HepG2 (cell line): ENCODE measurements around the gene MMP28. TPM values are rescaled to one million over a fixed set of nuclear protein-coding genes. Genes with fewer than 3 reads are reported as not detected.

Source experiments
- ATF3 ChIP-seq: sonication (generic); formaldehyde crosslinking; IDR thresholded peaks from 2 replicates; pipeline ENCODE4 v1.4.0; 2020; ENCODE audit warnings: missing genetic modification reagents
- ATF7-NPFF ChIP-seq: sonication (generic); formaldehyde crosslinking; IDR thresholded peaks from 2 replicates; pipeline ENCODE4 v1.8.1; 2023; ENCODE audit warnings: mild to moderate bottlenecking, low read depth, missing genetic modification reagents, moderate library complexity
- DMAP1 ChIP-seq: IDR thresholded peaks from 2 replicates; pipeline ENCODE4 v1.6.1; 2016
- ETV5 ChIP-seq: IDR thresholded peaks from 2 replicates; pipeline ENCODE4 v1.6.1; 2018; ENCODE audit warnings: missing biosample characterization, missing genetic modification reagents, inconsistent platforms, borderline replicate concordance
- GTF2F1 ChIP-seq: fragments of 150-350 bp; IDR thresholded peaks from 2 replicates; pipeline ENCODE4 v1.6.1; 2014; ENCODE audit warnings: low read length
- HMGXB3 ChIP-seq: sonication (generic); formaldehyde crosslinking; IDR thresholded peaks from 2 replicates; pipeline ENCODE4 v1.4.0; 2020; ENCODE audit warnings: missing genetic modification reagents, borderline replicate concordance
- NCOA1 ChIP-seq: sonication (generic); formaldehyde crosslinking; IDR thresholded peaks from 2 replicates; pipeline ENCODE4 v1.9.0; 2021; ENCODE audit warnings: missing genetic modification reagents
- PATZ1 ChIP-seq: sonication (generic); formaldehyde crosslinking; IDR thresholded peaks from 2 replicates; pipeline ENCODE4 v1.4.0; 2020; ENCODE audit warnings: missing genetic modification reagents
- RARA ChIP-seq: IDR thresholded peaks from 2 replicates; pipeline ENCODE4 v1.6.1; 2016; ENCODE audit warnings: missing genetic modification reagents, missing compliant biosample characterization
- RFX5 ChIP-seq: IDR thresholded peaks from 2 replicates; pipeline ENCODE4 v1.6.1; 2011; ENCODE audit warnings: low read depth, low read length, improper control_type of control experiment
- ZNF17 ChIP-seq: sonication (generic); formaldehyde crosslinking; IDR thresholded peaks from 2 replicates; pipeline ENCODE4 v1.5.0; 2020; ENCODE audit warnings: mild to moderate bottlenecking, missing genetic modification reagents
- ZNF20 ChIP-seq: sonication (generic); formaldehyde crosslinking; IDR thresholded peaks from 2 replicates; pipeline ENCODE4 v1.4.0; 2020; ENCODE audit warnings: mild to moderate bottlenecking, moderate library complexity, missing genetic modification reagents
- ZNF205 ChIP-seq: IDR thresholded peaks from 2 replicates; pipeline ENCODE4 v1.6.1; 2018; ENCODE audit warnings: missing biosample characterization, missing genetic modification reagents
- ZNF337 ChIP-seq: sonication (generic); formaldehyde crosslinking; IDR thresholded peaks from 2 replicates; pipeline ENCODE4 v1.5.1; 2020; ENCODE audit warnings: missing genetic modification reagents, low read depth, mild to moderate bottlenecking, borderline replicate concordance
- ZNF687 ChIP-seq: sonication (generic); formaldehyde crosslinking; IDR thresholded peaks from 2 replicates; pipeline ENCODE4 v1.5.1; 2020; ENCODE audit warnings: mild to moderate bottlenecking, missing genetic modification reagents, moderate library complexity
- polyA plus RNA-seq, 8 experiments: library from polyadenylated mRNA; depleted of rRNA in 3 of 8; stranded (reverse) in 7 of 8; unstranded in 1 of 8; fragments of >200 nt; fragmentation: Illumina TruSeq in 4 of 8; extraction: Trizol in 4 of 8; gene quantifications; 2 replicates each; pipeline versions ENCODE4 v1.2.1 to v1.2.3, GENCODE V29; 2011 to 2016; ENCODE audit warnings: low read depth in 4 of 8, missing spikeins in 1 of 8, mixed read lengths in 1 of 8; ENCODE audit not compliant: insufficient read depth in 1 of 8
- total RNA-seq, 5 experiments: library from RNA; depleted of rRNA; stranded (reverse); fragments of >200 nt; fragmentation: Illumina TruSeq; extraction: Trizol; gene quantifications; 2 replicates each; pipeline ENCODE4 v1.2.3, GENCODE V29; 2016; ENCODE audit warnings: low read depth in 1 of 5

The MMP28 gene
- total and polyA plus RNA-seq, 2 of the 13 experiments (the other 11 are each of a cell fraction or from before 2014, with no cell fraction given): not detected

GRCh38 chr17:35731917-35732805 is 63.3 kb downstream of the MMP28 start (continued):
- TF ChIP-seq ZNF205 (0 out of 2 replicates have a peak, but pooled peaks have one; percentile 16), ZNF20 (no peak), GTF2F1 (no peak), PATZ1 (CRISPR knock-in tag) (peak; percentile 57), ZNF687 (CRISPR knock-in tag) (peak; percentile 60), ZNF17 (CRISPR knock-in tag) (no peak), HMGXB3 (CRISPR knock-in tag) (no peak), ATF3 (CRISPR knock-in tag) (no peak), RARA (CRISPR knock-in tag) (no peak), DMAP1 (no peak; the same call in 1 of the 2 replicates), ETV5 (CRISPR knock-in tag) (0 out of 2 replicates have a peak, but pooled peaks have one; percentile 14), ATF7-NPFF (CRISPR knock-in tag) (no peak), RFX5 (no peak), ZNF337 (CRISPR knock-in tag) (no peak), NCOA1 (no peak)
